ENCODE measurements around the gene CBR3. TPM values are rescaled to one million over a fixed set of nuclear protein-coding genes. Genes with fewer than 3 reads are reported as not detected.

Gene CBR3
- total and polyA plus RNA-seq, 9 of the 15 experiments (the other 6 are each of a cell fraction or from before 2014, with no cell fraction given): not detected

GRCh38 chr21:36126621-36127110 is 8.2 kb upstream of the CBR3 start (continued):
- TF ChIP-seq EZH2 (IDR thresholded peaks at IDR 0.05; ENCODE audit: borderline replicate concordance, low read depth, low read length) (no peak), ZNF707 (CRISPR knock-in tag; conservative IDR thresholded peaks at IDR 0.05) (no peak), KLF16 (IDR thresholded peaks at IDR 0.05) (no peak), HMGXB4 (CRISPR knock-in tag; IDR thresholded peaks at IDR 0.05) (no peak), ILF3 (IDR thresholded peaks at IDR 0.05; ENCODE audit: borderline replicate concordance) (no peak), ZNF644 (tag; IDR thresholded peaks at IDR 0.05; ENCODE audit: low read depth) (no peak), PHB (CRISPR knock-in tag; IDR thresholded peaks at IDR 0.05) (no peak), FUS (optimal IDR thresholded peaks at IDR 0.05; ENCODE audit: low read depth, low read length) (no peak), EP400 (IDR thresholded peaks at IDR 0.05) (no peak), ZBTB7A (IDR thresholded peaks at IDR 0.05; ENCODE audit: borderline replicate concordance, control insufficient read depth, low read depth, low read length) (no peak)

Data from K562 (cell line).